Esophagus (tissue), 2 donors: Measurements from ENCODE around the gene RAX. TPM values are rescaled to one million over a fixed set of nuclear protein-coding genes. Genes with fewer than 3 reads are reported as not detected.

Experiments used
- H3K27ac ChIP-seq, 2 donors: one replicate each; pipeline ENCODE4 v1.5.1; 2013; ENCODE audit warnings: low read depth in 2 of 2, mild to moderate bottlenecking in 2 of 2, inconsistent platforms in 1 of 2, low read length in 1 of 2, moderate library complexity in 1 of 2
- H3K27me3 ChIP-seq, 2 donors: one replicate each; pipeline ENCODE4 v1.6.1; 2013; ENCODE audit warnings: low read length in 2 of 2, control low read depth in 1 of 2, mild to moderate bottlenecking in 1 of 2; ENCODE audit not compliant: insufficient read depth in 2 of 2, control insufficient read depth in 1 of 2
- H3K36me3 ChIP-seq, 2 donors: one replicate each; pipeline ENCODE4 v1.6.1; 2013; ENCODE audit warnings: low read length in 1 of 2; ENCODE audit not compliant: control insufficient read depth in 2 of 2, insufficient read depth in 2 of 2
- H3K4me1 ChIP-seq, 2 donors: one replicate each; pipeline ENCODE4 v1.6.1; 2013; ENCODE audit warnings: low read length in 1 of 2; ENCODE audit not compliant: control insufficient read depth in 2 of 2, insufficient read depth in 2 of 2
- H3K4me3 ChIP-seq, 2 donors: one replicate each; pipeline ENCODE4 v1.5.1; 2013; ENCODE audit warnings: low read length in 2 of 2, mild to moderate bottlenecking in 2 of 2, low read depth in 1 of 2, moderate library complexity in 1 of 2
- H3K9me3 ChIP-seq, 2 donors: one replicate each; pipeline ENCODE4 v1.6.1; 2013; ENCODE audit warnings: mild to moderate bottlenecking in 2 of 2, low read depth in 1 of 2, low read length in 1 of 2, moderate library complexity in 1 of 2; ENCODE audit not compliant: control insufficient read depth in 2 of 2, insufficient read depth in 1 of 2
- WGBS, 2 donors: extraction: QIAGEN DNeasy Blood & Tissue Kit; methylation state at CpG; one replicate each; pipeline ENCODE4 v1.1.7; 2013; 5-methylcytosine and 5-hydroxymethylcytosine counted together
- polyA plus RNA-seq, 2 donors: library from polyadenylated mRNA; stranded (reverse); fragments of 200-250 nt; gene quantifications; one replicate each; pipeline ENCODE4 v1.2.3, GENCODE V29; 2013
- donor health status: healthy with polysubstance abuse.
- donor health status: Bipolar disorder and iron deficiency.

Gene RAX
- polyA plus RNA-seq, 2 donors: 0.01 to 0.14 TPM

DNA sequence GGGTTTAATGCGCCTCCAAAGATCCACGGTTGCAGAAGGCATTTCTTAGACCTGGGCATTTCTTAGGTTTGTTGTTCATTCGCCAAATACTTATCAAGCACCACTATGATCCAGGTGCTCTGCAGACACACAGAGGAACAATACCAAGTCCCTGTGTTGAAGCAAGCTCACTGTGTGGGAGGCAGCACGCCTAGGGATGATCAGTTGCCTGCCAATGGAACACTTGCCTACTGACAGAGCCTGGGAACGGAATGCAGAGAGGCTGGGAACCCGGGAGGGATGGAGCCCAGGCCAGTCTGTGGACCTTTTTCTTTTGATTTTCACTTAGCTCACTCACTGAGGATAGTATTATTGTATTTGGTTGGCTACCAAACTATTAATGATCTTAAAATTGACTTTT, 55.2 kb downstream of the RAX start:
- Histone ChIP-seq H3K27me3 (peaks cover 9 to 21% of the 10 kb centered on the region in 2 donors), H3K27ac (no peak overlapping the region), H3K4me1 (peaks cover 0 to 2% of the 10 kb centered on the region in 2 donors), H3K36me3 (no peaks in the 10 kb centered on the region), H3K4me3 (no peak overlapping the region), H3K9me3 (no peaks in the 10 kb centered on the region)
- WGBS, 2 donors: 66 to 74% methylated on average over 6 of the region's 6 CpGs

Other genes with a start within 250 kb of the RAX start
- 10 to 100 TPM; 24.0 to 48.4 TPM for gene SEC11C, start 133.6 kb downstream of the RAX start, polyA plus RNA-seq
- not detected for gene GRP, start 53.3 kb downstream of the RAX start, polyA plus RNA-seq
- gene CPLX4, start 45.2 kb upstream of the RAX start, polyA plus RNA-seq: not detected
- gene LMAN1, start 85.8 kb upstream of the RAX start, polyA plus RNA-seq: 10 to 100 TPM; 12.0 to 18.3 TPM